Measurements from ENCODE around the gene CCDC126.

GRCh38 chr7:23615331-23615730, 18.1 kb downstream of the CCDC126 start:
- TF ChIP-seq CTCF (conservative IDR thresholded peaks at IDR 0.05 in 1 of 2, IDR thresholded peaks at IDR 0.05 in 1 of 2; ENCODE audit: low read depth in 1 of 2, low read length in 2 of 2) (no peak), EZH2 (IDR thresholded peaks at IDR 0.05; ENCODE audit: low read length, missing control alignments) (no peak)
